Left colon (tissue), 2 donors: ENCODE data around the gene MRPS34. TPM values are rescaled to one million over a fixed set of nuclear protein-coding genes. Genes with fewer than 3 reads are reported as not detected.
"Not testable (repeated sequence)": the region's sequence is repeated elsewhere in the genome, so short reads cannot be mapped to it uniquely, and the experiment has no call there.

ENCODE experiments used
- ATAC-seq: fragments of 200-7000 bp; cut with Tn5 transposase; one replicate; pipeline ENCODE4 v1.9.1; 2020; ENCODE audit warnings: mild to moderate bottlenecking, moderate library complexity
- DNase-seq, 2 donors: peaks; one replicate each; pipeline ENCODE4 v3.0.0-alpha.2; 2020
- intact Hi-C, 2 donors: fragments of 100-400 bp; cut with DNase I in 1 of 2; cut with micrococcal nuclease in 1 of 2; formaldehyde crosslinking; loops; one replicate each; pipeline versions ENCODE4 v1.11.2 to v1.14.0; 2022; cut with DNase I, micrococcal nuclease
- total RNA-seq, 2 donors: library from RNA; stranded (reverse); fragmentation: NEBNext Ultra II Directional; extraction: Animal tissue kit (Norgen Biotek cat#: 25700); gene quantifications; one replicate each; pipeline ENCODE4 v1.2.1, GENCODE V29; 2021
- donor health status: DM: no; HTN: no; CAD: no.
- donor health status: DM: yes; HTN: yes; CAD: no.

The MRPS34 gene
- total RNA-seq, 2 donors from 2014 or later, result 103 to 133 TPM

DNA sequence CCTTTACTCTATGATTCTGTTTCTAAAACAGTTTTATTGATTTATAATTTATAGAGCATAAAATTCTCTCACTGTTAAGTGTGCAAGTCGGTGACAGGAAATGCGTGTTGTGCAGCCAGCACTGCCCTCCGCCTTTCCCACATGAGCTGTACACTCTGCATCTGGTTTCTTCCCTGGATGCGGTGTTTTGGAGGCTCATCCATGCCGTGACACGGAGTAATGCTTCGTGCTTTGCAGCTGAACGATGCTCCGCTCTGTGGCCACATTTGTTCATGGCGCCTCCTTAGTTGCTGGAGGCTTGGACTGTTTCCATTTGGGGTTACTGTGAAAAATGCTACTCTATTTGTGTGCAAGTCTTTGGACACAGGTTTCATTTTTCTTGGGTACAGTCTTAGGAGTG lies 27.8 kb upstream of the MRPS34 start:
- intact Hi-C loops, result no loop called here
- no peak for ATAC-seq

DNA sequence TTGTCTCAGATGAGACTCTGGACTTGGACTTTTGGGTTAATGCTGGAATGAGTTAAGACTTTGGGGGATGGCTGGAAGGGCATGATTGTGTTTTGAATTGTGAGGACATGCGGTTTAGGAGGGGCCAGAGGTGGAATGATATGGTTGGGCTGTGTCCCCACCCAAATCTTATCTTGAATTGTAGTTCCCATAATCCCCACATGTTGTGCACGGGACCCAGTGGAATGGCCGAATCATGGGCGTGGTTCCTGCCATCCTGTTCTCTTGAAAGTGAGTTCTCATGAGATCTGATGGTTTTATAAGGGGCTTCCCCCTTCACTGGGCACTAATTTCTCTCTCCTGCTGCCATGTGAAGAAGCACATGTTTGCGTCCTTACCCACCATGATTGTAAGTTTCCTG lies 26.3 kb upstream of the MRPS34 start:
- intact Hi-C loops, DNase-seq, ATAC-seq: not testable (repeated sequence)

More for the DNA sequence above, 27.8 kb upstream of the MRPS34 start:
- DNase-seq, result no peak

DNA sequence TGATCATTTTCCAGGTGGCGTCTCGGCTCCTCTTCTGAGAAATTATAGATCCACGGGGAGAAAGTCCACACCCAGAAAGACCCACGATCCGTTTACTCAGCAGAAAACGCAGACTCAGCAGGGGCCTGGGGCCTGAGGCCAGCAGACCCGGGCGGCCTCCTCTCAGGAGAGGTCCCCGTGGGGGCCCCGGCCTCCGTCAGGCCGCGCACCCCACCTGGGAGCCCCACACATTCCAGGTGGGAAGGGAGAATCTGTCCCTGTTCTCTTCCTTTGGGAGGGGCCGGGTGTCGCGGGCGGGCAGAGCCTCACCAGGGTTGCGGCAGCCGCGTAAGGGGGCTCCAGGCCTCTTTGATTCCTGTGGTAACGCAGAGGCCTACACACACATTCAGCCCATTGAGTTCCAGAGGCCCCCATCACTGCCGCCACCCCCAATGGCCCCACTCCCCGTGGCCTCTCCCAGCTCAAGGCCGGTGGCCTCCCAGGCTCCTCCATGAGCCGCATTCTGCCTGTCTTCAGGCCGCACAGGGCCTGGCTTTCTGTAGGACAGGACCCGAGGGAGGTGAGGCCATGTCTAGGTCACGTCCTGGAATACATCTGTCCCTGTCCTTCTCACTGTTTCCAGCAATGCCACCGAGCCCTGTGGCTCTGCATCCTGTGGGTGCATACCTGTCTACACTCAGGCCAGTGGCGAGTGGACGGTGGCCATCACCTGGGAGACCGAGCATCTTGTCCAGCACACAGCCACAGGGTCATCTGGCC lies 22.2 kb upstream of the MRPS34 start:
- ATAC-seq (no peak), DNase-seq (no peak)
- intact Hi-C loops, result no loop called here

DNA sequence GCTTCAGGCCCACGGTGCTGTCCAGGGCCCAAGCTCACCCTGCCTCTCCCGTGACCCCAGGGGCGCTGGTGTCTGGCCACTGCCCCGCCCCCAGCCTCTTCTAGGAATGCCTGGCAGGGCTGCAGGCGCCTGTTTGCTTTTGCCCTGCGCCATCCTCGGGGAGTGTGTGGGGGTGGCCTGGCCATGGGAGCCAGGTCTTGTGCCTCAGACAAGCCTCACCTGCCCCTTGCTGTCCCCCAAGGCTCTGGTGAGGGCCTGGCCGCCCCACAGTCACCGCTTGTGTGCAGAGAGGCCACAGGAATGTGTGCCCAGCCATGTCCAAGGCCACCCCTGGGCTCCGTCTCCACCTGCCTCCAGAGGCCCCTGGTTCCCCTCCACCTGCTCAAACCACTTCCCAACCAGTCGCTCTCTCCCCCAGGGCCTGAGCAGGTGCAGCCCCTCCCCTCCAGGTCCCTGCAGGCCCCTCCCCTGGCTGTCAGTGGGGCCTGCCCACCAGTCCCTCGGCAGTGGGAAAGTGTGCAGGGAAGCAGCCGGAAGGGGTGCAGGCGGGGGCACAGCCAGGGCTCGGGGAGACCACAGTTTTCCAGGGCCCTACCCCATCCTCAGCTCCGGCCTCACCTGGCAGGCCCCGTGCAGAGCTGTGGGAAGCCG lies 21.4 kb upstream of the MRPS34 start:
- peak; percentile 16 for ATAC-seq
- peak in 1 of 2 donors; percentile 17 for DNase-seq
- intact Hi-C loops, result no loop called here

DNA sequence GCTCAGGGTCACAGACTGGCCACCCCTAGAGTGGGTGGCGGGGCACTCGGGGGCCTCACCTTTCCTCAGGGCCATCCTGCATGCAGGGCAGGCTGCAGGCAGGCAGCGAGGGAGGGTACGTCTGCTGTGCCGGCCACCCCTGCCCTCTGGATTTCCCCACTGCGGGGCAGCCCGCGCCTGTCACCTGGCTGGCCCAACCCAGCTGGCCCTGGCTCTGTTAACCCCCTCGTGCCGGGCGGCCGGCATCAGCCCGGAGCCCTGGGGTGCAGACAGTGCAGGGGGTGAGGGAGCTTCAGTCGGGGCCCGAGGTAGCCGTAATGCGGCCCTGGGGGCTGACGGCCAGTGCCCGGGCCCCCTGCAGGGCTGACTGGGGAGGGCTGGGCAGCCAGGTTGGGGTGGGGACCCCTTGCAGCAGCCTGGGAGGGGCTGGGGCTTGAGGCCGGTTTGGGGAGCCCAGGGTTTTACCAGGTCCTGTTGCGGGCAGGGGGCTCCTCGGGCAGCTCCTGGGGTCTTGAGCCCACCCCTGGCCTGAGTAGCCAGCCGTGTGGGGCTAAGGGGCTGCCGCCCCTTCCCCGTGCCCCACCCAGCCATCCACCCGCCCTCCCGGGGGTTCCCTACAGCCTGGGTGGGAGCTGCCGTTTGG lies 20.8 kb upstream of the MRPS34 start, which contains the start of gene IGFALS:
IGFALS (minus strand) TSS at position 128 of the 643 bp plus-strand sequence; CDS start at position 75, 53 bp downstream.
- ATAC-seq (peak; percentile 56), DNase-seq (no peak)
- intact Hi-C loops, result no loop called here

DNA sequence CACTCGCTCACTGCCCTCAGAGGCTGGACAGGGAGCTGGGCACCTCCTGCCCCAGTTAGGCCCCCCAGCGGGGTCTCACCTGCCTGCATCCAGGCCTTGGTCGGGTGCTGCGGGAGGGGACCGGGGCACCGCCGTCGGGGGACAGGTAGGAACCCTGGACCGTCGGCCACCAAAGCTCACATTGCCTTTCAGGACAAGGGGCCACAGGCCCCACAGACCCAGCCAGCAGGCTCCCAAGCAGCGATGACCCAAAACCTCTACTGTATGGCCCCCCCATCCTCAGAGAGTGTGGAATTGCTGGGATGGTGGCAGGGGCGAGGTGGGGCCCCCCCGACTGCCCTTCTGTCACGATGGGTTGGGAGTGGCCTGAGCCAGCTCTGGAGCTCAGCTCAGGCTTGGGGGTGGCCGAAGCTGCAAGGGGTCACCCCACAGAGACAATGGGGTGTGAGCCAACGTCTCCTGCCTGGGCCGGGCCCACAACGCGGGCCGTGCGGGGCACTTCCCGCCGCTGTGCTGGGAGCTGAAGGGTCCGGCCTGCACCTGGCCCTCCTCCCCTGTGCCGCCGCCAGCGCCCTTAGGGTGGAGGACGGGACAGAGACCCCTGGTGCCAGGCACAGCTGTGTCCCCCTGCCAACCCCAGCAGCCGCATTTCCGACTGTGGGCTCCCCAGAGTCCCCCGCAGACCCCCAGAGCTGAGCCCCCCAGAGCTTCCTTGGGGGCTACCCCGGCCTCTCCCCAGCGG lies 20.1 kb upstream of the MRPS34 start:
- ATAC-seq, result no peak
- intact Hi-C loops, result no loop called here
- peak in 1 of 2 donors; percentile 20 for DNase-seq

GRCh38 chr16:1791943-1792812 lies 19.2 kb upstream of the MRPS34 start:
- DNase-seq, result peak in 1 of 2 donors; percentile 20
- intact Hi-C loops, result no loop called here
- ATAC-seq, result peak; percentile 63

GRCh38 chr16:1791256-1791942 lies 18.5 kb upstream of the MRPS34 start:
- intact Hi-C loops, result no loop called here
- no peak for ATAC-seq
- no peak for DNase-seq

- no peak for DNase-seq
Observed at GRCh38 chr16:1790611-1791255, 17.8 kb upstream of the MRPS34 start.

DNA sequence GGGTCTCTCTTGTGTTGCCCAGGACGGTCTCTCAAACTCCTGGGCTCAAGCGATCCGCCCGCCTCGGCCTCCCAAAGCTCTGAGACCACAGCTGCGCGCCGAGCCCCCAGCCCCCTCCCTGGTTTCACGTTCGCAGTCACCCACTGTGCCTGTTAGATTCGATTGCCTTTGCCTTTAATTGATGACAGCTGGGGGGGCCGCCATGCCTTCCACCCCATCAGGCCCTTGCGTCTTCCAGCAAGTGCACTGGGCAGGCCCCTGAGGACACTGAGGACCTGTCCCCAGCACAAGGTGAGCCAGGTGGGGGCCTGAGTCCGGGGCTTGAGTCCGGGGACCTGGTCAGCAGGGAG lies 17.3 kb upstream of the MRPS34 start:
- ATAC-seq, result no peak
- intact Hi-C loops, result no loop called here
- peak in 1 of 2 donors; percentile 23 for DNase-seq

More at GRCh38 chr16:1790611-1791255, 17.8 kb upstream of the MRPS34 start:
- intact Hi-C loops, result no loop called here
- no peak for ATAC-seq

DNA sequence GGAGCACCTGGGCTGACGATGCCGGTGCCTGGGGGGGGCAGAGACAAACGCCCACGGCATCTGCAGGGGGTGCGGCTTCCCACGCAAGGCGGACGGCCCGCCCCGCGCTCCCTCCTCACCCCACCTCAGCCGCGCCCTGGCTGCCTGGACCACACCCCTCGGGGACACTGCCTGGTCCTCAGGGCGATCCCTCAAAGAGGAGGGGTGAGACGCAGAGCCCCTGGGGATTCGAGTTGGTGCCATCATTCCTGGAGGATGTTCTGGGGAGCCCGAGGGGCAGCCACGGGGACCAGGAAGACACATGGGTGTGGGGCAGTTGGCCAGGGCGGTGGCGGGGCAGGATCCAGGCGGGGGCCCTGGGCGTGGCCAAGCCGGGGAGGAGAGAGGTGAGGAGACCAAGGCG lies 16.7 kb upstream of the MRPS34 start:
- ATAC-seq, result peak; percentile 15
- intact Hi-C loops, result no loop called here
- peak in 1 of 2 donors; percentile 22 for DNase-seq

GRCh38 chr16:1788708-1789100 lies 15.8 kb upstream of the MRPS34 start:
- intact Hi-C loops, result no loop called here
- ATAC-seq (no peak), DNase-seq (no peak)

GRCh38 chr16:1788095-1788707 lies 15.3 kb upstream of the MRPS34 start:
- intact Hi-C loops, result no loop called here
- ATAC-seq, result no peak
- peak in 1 of 2 donors; percentile 20 for DNase-seq

DNA sequence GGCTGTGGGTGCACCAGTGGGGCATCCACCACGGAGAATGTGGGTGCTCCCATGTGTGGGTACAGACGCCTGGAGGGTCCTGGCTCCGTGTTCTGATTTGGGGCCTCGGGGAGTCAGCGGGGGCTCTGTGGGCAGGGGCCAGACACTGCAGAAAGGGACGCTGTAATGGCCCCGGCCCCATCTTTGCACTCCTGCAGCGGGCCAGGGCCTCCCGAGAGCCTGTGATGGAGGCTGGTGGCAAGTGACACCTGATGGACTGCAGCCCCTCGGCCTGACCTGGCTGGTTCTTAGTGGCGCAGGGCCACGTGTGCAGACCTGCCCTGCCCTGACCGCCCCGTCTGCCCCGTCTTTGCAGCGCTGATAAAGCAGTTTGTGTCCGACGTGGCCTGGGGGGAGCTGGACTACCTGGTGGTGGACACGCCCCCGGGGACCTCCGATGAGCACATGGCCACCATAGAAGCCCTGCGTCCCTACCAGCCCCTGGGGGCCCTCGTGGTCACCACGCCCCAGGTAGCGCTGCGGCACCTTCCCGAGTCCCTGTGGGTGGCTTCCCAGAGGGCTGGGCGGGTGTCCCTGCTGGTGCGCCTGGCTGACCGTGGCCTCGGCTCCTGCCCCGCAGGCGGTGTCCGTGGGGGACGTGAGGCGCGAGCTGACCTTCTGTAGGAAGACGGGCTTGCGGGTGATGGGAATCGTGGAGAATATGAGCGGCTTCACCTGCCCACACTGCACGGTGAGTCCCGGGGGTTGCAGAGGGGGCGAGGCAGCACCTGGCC lies 14.6 kb upstream of the MRPS34 start:
- DNase-seq (peak in 1 of 2 donors; percentile 19), ATAC-seq (no peak)
- intact Hi-C loops, result no loop called here

- DNase-seq (no peak), ATAC-seq (no peak)
- intact Hi-C loops, result no loop called here
Observed at GRCh38 chr16:1787056-1787321, 14.1 kb upstream of the MRPS34 start.
